Astrocyte of the hippocampus (primary cell): ENCODE data around the gene PSMD1.
"Not testable (repeated sequence)": the region's sequence is repeated elsewhere in the genome, so short reads cannot be mapped to it uniquely, and the experiment has no call there.

Experiments
- DNase-seq: peaks from one replicate; pipeline ENCODE4 v3.0.0; 2011; ENCODE audit warnings: low read depth, low spot score

Gene PSMD1

DNA sequence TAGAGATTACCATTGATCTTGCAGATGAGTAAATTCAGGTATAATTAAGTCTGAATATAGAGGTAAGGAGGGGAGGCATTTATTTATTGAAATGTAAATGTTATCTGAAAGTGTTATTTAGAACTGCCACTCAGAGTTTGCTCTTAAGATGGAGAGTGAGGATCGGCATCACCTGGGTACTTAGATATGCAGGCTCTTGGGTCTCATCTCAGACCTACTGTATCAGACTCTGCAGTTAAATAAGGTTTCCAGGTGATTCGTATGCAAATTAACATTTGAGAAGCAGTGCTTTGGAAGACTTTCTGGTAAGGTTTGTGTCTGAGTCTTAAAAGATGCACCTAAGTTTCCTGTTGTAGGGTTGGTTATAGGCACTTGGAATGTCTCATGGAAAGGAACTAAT is 59.0 kb downstream of the PSMD1 start:
- no peak for DNase-seq

GRCh38 chr2:231117148-231117547 is 60.5 kb downstream of the PSMD1 start:
- DNase-seq = no peak

DNA sequence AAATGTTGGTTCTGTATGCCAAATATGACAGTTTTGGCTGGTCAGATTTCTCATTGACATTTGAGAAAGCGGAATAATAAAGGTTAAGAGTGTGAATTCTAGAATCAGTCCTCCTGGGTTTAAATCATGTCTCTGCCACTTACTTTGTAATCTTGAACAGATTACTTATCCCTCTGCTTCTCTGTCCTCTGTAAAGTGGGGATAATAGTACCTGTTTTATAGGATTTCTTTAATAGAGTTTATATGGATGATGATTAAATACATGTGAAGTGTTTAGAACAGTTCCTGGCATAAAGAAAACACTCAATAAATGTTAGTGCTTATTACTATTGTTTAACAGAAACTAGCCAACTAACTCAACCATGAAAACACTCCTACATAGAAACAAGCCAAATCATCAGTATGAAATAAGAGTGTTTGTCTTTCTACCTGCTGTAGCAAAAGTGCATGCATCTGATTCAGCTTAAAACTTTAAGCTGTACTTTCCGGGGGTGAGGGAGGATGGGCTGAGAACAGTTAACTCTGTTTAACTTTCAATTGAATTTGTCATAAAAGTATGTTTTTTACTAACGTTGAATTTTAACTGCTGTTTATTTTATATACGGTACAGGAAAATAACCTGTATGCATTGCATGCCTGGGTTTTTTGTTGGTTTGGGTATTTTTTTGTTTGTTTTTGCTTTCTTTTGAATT is 61.4 kb downstream of the PSMD1 start:
- no peak for DNase-seq

- DNase-seq = no peak
Observed at GRCh38 chr2:231118614-231118942, 61.9 kb downstream of the PSMD1 start.

DNA sequence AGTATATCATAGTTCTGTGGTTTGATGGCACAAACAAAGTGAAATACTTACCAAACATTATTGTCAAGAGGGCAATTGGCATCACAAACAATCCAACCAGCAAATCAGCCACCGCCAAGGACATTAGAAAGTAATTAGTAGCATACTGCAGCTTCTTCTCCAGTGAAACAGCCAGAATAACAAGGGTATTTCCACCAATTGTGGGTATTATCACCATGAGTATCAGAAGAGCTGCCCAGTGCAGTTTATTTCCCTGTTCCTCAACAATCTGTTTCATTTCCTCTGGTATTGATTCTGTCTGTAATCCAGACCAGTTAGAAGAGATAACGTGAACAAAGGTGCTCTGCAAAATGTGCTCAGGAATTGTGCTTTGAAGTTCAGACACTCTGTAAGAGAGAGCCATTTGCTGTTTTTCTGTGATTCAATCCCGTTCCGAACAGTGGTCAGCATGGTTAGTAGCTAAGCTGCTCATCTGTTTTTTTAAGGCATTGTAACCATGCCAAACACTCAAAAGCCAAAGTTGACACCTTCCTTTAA is 66.8 kb downstream of the PSMD1 start:
- peak; percentile 34 for DNase-seq

DNA sequence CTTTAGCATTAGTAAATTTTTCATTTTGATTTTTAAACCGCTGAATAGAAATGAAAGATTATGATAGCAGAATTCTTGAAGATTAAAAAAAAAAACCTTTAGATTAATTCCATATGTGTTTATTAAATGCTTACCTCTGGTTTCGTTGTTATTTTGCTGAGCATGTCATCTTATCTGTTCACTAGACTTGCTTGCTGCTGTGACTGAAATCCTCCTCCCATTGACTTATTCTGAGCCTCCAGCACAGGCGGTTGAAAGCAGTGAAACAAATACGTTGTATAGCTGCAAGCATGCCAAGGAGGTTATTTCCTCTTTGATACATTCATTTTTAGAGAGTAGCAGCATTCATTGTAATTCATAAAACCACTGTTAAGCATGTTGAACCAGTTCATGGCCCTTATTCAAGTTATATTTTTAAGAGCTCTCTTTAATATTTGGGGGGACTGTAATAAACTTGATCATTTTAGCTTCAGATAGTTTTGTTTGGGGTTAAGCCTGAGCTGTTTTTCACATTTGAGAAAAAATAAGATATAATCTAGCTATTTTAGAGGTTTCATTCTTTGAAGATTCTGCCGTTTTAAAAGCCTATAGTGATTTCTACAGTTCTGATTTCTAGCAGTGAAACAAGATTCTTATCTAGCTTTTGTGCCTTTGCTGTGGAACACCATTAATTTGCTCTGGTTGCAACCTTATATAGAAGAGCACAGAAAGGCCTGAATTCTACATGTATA is 68.3 kb downstream of the PSMD1 start, which contains the start of gene HTR2B:
Gene HTR2B, minus strand, starts transcription at position 205 of the 731 bp plus-strand sequence. CDS start 1,278 bp downstream, outside the sequence.
- no peak for DNase-seq

GRCh38 chr2:231126123-231126522 is 69.5 kb downstream of the PSMD1 start:
- no peak for DNase-seq

- DNase-seq = no peak
Observed at GRCh38 chr2:231127480-231127879, 70.8 kb downstream of the PSMD1 start.

DNA sequence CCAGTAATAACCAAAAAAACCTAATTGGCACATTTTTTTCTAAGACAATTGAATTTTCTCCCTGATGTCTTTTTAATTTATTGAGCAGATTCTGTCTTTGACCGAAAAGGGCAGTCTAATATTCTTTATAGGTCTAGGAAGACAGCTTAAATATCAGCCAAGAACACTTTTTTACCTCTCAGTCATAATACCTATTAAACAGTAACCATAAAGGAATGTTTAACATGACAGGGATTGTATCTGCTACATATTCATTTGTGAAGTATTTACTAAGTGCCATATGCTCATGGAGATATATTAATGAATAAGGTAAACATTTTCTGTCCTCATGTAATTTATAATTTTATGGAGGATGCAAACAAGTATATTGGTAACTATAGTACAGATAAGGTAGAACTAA is 71.3 kb downstream of the PSMD1 start:
- no peak for DNase-seq

GRCh38 chr2:231128541-231128940 is 71.9 kb downstream of the PSMD1 start:
- DNase-seq = no peak

- DNase-seq = no peak
Observed at GRCh38 chr2:231129216-231129615, 72.5 kb downstream of the PSMD1 start.

DNA sequence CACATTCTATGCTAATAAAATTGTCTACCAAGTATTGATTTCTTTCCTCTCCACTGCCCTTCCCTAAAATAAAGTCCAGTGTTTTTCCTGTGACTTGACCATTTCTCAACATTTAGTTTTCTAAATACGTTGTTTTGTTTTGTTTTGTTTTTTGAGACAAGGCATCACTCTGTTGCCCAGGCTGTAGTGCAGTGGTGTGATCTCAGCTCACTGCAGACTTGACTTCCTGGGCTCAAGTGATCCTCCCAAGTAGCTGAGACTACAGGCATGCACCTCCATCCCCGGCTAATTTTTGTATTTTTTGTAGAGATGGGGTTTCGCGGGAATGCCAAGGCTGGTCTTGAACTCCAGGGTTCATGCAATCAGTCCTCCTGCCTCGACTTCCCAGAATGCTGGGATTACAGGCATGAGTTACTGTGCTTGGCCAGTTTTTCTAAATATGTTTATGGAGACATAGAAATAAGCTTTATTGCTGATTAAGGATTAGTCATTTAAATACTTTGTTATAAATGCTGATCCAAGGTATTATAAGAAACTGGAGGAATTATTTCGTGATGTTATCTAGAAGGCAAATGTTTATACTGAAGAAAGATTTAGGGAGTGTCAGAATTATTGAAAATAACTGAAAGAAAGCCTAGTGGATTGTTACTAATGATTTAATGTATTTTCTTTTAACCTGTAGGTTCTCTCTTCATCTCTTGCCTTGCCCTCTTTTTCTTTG is 73.8 kb downstream of the PSMD1 start:
- DNase-seq = no peak

GRCh38 chr2:231132129-231132528 is 75.5 kb downstream of the PSMD1 start:
- DNase-seq = peak; percentile 16

DNA sequence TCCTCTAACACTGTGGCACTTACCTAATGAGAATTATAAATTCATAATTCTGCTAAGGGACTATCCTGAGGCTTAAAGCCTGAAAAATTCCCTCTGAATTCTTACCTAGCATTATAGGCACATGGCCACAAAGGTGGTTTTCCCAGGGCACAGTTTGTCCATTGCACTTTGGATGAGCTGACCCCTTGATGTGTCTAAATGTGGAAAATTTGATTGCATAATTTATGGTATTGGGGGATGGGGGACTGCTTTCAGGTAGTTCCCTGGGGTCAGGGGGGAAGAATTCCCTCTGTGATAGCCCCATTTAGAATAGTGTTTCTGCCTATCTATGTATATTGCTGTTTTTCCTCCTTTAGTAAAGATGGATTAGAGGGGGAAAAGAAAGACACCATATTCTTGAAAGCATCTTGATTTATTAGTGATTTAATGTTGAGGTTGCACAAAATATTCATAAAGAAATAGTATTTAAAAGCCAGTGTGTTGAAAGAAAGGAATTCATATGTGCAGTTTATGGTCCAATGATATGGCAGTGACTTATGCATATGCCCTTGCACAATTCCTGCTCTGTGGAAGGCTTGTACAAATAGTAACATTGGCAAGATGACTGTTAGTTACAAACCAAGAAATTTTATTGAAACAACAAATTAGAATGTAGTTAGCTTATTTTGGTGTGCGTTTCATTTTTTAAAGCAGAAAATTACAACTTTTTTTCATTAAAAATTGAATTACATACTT is 76.9 kb downstream of the PSMD1 start:
- no peak for DNase-seq

- no peak for DNase-seq
Observed at GRCh38 chr2:231134910-231135655, 78.4 kb downstream of the PSMD1 start.

- no peak for DNase-seq
Observed at GRCh38 chr2:231138699-231139098, 82.0 kb downstream of the PSMD1 start.

- no peak for DNase-seq
Observed at GRCh38 chr2:231139796-231140195, 83.1 kb downstream of the PSMD1 start.

DNA sequence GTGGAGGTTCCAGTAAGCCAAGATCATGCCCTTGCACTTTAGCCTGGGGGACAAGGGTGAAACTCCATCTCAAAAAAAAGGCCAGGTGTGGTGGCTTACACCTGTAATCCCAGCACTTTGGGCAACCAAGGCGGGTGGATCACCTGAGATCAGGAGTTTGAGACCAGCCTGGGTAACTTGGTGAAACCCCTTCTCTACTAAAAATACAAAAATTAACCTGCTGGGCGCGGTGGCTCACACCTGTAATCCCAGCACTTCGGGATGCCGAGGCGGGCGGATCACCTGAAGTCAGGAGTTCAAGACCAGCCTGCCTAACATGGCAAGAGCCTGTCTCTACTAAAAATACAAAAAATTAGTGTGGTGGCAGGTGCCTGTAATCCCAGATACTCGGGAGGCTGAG is 84.1 kb downstream of the PSMD1 start:
- DNase-seq = not testable (repeated sequence)

GRCh38 chr2:231144896-231145295 is 88.2 kb downstream of the PSMD1 start:
- DNase-seq = no peak

DNA sequence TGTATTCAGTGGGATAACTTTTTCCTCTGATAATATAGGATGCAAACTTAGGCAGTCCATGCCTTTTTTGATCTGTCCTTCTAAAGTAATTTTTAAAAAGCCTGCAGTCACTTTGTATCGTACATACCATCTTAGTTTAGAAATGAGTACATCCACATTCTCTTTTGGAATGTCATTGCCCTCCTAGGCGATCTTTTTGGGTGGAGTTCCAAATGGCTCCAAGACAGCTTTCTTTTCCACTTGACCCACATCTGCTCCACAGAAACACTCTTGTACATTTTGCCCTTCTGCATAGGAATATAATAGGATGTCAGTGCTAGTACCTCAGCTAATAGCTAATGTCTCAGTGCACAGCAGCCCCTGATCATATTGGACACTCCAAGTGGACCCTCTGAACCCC is 90.0 kb downstream of the PSMD1 start:
- DNase-seq = no peak
